GM21737 (cell line): ENCODE measurements around the gene UBXN7.
"Not testable (repeated sequence)": the region's sequence is repeated elsewhere in the genome, so short reads cannot be mapped to it uniquely, and the experiment has no call there.

Experiments
- ATAC-seq: cut with Tn5 transposase; IDR thresholded peaks from one replicate; pipeline ENCODE4 v1.9.1; 2021; ENCODE audit warnings: mild to moderate bottlenecking, moderate library complexity; ENCODE audit not compliant: unreplicated experiment

UBXN7 gene

DNA sequence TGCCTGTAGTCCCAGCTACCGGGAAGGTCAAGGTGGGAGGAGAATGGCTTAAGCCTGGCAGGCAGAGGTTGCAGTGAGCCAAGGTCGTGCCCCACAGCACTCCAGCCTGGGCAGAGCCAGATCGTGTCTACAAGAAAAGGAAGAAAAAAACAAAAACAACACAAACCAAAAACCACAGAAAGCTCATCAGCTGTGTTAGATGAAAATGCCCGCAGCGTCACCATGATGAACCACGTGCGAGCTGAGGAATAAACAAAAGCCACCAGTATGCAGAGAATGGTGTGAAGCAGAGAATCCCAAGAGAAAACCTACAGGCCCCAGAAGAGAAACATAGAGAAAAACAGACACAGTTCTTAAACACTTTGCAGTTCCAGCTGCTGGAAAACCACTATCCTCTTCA, 74.3 kb downstream of the UBXN7 start:
- ATAC-seq, result no peak

DNA sequence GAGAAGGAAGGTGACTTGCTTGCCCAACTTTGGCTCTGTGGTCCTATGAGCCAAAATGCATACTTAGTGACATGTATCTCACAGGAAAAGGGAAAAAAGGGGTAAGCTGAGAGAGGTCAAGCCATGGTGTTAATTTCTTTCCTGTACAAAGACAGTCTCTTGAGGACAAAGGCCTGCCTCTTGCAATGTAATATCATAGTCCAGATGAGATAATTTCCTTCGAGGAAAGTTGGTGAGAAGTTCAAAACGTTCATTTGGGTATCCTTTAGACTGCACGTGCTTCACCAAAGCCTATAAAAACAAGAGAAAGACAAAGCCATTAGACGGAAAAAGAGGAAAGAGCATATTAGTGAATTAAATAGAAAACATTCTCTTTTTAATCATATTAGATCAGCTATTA, 75.7 kb downstream of the UBXN7 start:
- no peak for ATAC-seq

DNA sequence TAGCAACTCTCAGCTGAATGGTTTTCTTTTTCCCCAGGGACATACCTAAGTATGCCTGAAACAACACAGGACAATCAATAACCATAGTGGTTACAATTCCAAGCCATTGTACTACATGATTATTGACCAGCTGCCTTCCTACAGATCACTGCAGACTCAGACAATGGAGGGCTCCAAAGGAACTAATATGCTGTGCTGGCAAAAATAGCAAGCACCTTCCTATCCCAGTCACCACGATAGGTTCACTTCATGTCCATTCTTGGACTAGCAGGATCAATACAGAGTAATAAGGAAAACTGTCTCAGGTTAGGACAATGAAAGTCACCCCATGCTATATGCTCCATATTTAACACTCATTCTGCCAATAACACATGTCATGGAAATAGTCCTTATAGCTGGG, 76.6 kb downstream of the UBXN7 start:
- no peak for ATAC-seq

DNA sequence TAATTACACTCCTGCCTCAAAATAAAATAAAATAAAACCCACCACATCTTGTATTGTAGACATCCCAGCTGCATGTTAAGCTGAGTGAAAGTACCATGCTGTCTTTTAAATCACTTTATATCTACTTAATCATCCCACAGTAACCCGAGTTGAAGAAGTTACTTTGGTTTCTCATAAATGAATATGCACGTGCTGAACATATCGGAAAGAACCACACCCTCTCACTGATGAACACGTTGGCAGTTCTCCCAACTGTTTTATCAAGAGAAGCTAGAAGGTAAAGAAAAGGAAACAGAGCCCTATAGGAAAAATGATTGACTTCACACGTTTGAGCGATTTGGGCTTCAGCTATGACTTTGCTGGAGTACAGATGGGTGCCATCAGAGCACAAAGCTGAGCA, 78.1 kb downstream of the UBXN7 start:
- no peak for ATAC-seq

DNA sequence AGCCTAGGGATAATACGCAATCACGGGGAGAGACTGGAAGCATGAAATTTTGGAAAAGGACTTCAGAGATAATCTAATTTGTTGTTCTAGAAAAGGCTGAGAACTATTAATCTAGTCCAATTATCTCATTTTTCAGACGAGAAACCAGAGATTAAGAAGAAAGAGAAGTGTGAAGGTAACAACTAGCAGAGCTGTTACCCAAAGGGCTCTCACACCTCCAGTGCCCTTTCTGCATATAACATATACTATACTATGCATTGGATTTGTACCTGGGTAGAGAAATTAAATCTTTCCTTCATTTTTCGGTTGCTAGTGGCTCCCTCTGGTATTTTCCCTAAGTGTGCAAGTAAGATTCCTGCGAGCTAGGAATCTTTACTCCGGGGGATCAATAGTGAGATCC, 80.7 kb downstream of the UBXN7 start:
- ATAC-seq, result no peak

DNA sequence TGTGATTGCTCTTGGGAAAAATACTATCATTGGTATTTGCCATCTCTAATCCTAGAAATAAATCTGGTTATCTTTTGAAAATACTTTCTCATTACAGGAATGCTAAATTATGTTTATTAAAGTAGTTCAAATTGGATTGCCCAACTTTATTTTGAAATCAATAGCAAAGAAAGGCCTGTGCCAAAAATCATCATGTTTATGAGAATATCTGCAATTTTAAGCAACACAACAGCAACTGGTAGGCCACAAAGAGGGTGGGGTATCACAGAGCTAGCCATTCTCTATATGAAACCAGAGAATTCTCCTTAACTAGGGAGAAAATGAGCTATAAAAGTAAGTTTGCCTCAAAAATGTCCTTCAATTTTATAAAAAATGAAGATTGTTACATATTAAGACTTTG, 82.2 kb downstream of the UBXN7 start:
- no peak for ATAC-seq

DNA sequence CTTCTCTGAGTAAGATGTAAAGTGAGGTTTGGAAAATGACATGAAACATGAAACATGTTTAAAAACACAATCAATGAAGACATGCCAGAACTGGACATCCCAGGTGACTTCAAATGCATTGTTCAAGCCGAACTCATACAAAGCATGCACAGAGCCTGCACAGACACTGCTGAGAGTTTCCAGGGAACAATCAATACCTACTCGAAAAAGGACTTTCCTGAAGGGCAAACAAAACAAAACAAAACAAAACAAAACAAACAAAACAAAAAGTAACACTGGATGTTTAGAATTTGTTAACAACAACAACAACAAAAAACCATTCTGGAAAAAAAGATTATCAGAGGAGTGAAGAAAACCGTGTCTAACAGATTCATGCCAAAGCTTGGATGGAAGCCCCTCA, 83.5 kb downstream of the UBXN7 start:
- no peak for ATAC-seq

DNA sequence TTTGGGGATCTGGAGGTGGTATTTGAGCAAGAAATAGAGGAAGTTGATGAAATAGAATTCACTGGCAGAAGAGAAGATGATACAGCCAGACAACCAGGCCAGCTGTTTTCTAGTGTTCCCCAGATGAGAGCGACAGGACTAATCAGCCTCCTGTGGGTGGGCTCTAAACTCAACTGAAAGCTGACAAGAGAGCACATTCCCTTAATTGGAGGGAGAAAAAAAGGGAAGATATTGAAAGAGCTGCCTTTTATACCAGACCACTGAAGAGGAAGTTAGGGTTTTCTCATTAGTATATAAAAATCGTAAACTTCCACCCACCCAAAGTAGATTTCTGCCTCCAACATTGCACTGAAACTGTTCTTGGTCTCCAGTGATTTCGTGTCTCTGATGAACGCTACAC, 87.6 kb downstream of the UBXN7 start:
- ATAC-seq, result no peak

DNA sequence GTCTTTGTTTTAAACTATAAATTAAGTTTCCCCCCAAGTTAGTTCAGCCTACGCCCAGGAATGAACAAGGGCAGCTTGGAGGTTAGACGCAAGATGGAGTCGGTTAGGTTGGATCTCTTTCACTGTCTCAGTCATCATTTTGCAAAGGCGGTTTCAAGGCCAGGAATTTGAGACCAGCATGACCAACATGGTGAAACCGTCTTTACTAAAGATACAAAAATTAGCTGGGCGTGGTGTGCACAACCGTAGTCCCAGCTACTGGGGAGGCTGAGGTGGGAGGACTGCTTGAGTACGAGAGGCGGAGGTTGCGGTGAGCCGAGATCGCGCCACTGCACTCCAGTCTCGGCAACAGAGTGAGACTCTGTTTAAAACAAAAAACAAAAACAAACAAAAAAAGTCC, 88.3 kb downstream of the UBXN7 start:
- not testable (repeated sequence) for ATAC-seq

DNA sequence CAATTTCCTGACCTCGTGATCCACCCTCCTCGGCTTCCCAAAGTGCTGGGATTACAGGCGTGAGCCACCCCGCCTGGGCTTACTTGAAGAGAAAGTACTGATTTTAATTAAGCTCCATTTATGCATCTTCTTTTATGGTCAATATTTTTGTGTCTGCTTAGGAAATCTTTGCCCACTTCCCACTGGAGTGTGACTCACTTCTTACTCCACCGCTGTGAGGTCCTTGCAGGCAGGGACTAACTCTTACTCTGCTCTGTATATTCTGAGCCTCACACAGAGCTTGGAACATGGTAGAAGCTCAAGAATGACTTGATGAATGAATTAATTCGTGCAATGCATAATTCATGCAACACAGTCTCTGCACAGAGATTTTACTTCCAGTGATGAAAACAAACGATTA, 91.1 kb downstream of the UBXN7 start:
- no peak for ATAC-seq

DNA sequence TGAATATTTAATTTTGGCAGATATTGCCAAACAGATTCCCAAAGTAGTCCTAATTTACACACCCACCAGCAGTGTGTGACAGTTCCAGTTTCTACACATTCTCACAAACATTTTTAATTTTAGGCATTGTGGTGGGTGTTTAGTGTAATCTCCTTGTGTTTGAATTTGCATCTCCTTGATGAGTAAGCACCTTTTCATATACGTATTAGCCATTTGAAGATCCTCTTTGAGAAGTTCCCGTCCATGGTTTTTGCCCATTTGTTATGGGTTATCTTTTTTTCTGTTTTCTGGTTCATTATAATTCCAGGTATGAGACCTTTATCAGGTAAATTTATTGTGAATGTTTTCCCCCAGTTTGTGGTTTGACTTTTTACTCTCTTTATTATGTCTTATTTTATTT, 91.8 kb downstream of the UBXN7 start:
- no peak for ATAC-seq

DNA sequence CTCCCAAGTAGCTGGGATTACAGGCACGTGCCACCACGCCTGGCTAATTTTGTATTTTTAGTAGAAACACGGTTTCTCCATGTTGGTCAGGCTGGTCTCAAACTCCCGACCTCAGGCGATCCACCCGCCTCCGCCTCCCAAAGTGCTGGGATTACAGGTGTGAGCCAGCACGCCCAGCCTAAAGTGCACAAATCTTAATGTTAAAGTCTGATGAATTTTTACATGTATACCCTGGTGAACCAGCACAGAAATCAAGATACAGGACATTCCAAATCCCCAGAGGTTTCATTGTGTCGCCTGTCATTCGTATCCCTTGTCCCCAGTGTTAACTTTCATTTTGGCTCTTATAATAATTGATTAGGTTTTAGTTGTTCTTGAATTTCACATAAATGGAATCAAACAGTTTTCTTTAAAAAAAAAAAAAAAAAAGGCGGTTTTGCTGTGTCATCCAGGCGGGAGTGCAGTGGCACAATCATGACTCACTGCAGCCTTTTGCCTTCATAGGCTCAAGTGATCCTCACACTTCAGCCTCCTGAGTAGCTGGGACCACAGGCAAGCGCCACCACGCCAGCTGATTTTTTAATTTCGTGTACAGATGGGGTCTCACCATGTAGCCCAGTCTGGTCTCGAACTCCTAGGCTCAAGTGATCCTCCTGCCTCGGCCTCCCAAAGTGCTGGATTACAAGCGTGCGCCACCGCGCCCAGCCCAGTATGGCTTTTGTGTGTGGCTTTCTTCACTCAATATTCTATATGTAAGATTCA, 92.6 kb downstream of the UBXN7 start:
- no peak for ATAC-seq

DNA sequence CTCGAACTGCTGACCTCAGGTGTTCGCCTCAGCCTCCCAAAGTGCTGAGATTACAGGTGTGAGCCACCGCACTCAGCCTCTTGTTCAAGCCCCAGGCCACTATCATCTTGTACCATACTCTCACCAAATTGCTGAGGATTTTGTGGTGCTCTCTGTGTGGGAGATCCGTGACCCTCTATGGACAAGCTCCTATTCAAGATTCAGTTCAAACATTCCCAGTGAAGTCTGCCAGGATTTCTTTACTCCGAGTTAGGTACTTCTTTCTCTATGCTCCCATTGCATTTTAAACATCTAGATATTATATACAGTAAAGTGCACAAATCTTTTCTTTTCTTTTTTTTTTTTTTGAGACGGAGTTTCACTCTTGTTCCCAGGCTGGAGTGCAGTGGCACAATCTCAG, 93.2 kb downstream of the UBXN7 start:
- no peak for ATAC-seq

DNA sequence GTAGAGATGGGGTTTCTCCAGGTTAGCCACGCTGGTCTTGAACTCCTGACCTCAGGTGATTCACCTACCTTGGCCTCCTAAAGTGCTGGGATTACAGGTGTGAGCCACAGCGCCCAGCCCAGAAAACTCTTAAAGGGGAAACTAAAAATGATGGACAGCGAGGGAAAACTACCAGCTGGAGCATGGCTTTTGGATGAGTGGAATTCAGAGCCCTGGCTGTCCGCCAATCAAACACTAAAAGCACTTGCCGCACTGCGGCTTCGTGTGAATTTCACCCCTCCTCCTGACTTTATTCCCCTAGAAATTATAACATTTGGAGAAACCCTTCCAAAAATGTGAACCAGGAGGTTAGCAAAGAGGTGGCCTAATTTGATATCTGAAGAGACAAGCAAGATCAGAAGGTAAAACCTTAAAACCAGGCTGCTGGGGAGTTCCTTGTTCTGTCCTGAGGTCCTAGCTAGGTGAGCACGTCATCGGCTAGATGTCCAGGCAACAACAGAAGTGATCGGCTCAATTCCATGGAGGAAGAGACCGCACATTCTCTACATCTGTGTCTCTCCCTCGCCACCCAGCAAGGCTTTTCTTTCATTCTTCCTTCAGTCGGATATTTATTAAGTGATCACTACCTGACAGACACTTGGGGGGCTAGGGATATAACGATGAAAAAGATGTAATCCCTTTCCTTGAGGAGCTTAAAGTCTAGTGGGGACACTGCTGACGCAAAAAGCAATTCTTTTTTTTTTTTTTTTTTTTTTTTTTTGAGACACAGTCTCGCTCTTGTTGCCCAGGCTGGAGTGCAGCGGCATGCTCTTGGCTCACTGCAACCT, 95.7 kb downstream of the UBXN7 start:
- no peak for ATAC-seq

DNA sequence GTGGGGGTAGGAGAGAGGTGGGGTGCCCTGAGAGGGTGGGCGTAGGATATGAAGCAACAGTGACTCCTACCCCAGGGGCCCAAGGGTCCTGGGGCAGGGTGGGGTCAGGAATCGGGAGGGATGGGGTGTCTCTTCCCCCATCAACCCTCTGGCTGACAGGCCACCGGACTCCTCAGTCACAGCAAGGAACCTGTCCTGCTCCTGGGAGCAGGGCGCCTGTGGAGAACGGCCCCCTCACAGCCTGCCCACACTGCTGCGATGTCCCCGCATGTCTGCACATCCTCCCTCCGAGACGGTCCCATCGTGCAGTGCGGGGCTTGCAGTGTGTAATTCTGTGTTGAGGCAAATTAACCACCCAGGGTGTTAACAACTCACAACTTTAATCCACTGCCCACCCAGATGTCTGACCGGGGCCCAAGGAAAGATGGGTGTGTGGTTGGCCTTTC, 96.7 kb downstream of the UBXN7 start:
- ATAC-seq, result no peak

DNA sequence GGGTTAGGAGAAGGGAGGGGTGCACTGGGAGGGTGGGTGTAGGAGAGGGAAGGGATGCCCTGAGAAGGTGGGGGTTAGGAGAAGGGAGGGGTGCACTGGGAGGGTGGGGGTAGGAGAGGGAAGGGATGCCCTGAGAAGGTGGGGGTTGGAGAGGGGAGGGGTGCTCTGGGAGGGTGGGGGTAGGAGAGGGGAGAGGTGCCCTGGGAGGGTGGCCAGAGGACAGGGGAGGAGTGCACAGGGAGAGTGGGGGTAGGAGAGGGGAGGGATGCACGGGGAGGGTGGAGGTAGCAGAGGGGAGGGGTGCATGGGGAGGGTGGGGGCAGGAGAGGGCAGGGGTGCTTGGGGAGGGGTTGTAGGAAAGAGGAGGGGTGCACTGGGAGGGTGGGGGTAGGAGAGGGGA, 97.2 kb downstream of the UBXN7 start:
- ATAC-seq, result no peak

DNA sequence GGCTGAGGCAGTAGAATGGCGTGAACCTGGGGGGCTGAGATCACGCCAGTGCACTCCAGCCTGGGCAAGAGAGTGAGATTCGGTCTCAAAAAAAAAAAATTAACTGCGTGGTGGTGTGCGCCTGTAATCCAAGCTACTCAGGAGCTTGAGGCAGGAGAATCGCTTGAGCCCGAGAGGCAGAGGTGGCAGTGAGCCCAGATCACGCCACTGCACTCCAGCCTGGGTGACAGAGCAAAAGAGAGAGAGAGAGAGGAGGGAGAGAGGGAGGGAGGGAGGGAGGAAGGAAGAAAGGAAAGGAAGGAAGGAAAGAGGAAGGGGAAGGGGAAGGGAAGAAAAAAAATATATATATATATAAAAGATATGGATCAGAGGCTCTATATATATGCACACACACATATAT, 100.1 kb downstream of the UBXN7 start:
- no peak for ATAC-seq

DNA sequence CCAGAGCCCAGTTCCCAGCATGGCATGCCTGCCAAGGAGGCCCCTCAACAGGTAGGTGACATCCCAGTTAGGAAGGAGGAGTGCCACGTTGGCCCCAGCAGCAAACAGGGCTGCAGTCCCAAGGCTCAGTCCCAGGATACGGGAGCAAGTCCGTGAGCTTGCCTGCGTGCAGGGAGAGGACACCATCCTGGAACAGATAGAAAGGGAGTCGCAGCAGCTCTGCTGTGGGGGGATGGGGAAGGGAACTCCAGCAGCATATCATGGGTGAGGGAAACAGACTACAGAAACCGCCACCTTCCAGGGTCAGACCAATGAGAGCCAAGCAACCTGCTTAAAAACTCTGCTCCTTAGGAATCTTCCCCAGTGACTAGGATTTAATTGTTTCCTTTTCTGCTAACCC, 104.8 kb downstream of the UBXN7 start:
- ATAC-seq, result no peak

DNA sequence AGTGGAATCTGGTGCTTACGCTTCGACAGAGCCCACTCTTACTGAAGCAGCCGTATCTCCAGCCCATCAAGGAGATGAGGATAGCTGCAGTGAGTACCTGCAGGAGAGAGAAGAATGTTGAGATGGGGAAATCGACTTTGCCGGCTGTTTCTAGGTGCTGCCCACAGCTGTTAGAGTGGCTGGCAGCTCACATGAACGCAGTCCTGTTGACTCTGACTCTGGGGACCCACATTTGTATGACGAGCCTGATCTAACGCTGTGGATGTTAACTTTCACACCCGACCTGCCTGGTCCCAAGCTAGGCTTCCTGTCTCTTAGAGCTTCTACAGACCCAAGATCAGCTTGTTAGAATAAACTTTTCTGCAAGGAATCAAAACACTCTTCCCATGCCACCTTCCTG, 105.3 kb downstream of the UBXN7 start:
- no peak for ATAC-seq

DNA sequence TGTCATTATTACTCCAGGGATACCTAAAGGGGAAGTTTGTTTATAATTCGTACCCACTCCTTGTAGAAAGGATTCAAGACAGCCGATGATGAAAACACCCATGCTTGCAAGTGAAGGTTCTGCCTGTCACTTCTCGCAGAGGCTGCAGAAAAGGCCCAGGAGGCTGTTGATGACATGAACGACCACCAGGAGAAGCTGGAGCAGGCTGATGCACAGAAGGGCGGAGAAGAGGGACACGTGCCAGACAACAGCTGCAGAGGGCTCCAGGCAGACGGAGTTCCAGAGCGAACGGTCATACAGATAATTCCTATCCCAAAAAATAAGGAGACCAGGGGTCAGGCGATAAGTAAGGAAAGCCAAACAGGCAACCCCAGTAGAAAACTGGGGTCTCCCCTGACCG, 108.5 kb downstream of the UBXN7 start:
- no peak for ATAC-seq

DNA sequence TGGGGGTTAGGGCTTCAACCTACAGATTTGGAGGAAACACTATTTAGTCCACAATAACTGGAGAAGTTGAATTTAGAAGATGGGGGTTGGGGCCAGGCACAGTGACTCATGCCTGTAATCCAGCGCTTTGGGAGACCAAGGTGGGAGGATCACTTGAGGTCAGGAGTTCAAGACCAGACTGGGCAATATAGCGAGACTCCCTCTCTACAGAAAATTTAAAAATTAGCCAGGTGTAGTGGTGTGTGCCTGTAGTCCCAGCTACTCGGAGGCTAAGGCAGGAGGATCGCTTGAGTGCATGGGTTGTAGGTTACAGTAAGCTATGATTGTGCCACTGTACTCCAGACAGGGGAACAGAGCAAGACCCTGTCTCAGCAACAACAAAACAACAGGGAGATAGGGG, 109.2 kb downstream of the UBXN7 start:
- ATAC-seq, result no peak

DNA sequence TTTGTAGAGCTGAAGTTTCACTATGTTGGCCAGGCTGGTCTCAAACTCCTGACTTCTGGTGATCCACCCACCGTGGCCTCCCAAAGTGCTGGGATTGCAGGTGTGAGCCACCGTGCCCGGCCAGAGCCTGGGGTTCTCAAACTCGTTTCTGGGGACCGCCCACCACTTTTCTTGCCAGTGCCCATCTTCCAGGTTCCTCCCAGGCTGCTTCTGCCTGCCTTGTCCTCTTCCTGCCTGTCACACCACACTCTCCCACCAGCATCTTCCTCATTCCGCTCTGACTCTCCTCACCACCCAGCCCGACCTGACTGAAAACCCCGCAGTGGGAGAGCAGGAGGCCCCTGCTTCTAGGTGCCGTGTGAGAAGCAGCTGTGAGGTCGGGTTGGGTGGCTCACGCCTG, 111.1 kb downstream of the UBXN7 start:
- no peak for ATAC-seq
